GM03348 (cell line): ENCODE measurements around the gene HEXIM1.
A peak's percentile ranks its signal among the peaks of the same experiment; 100 is the strongest.

Experiments used
- DNase-seq: peaks from one replicate; pipeline ENCODE4 v3.0.0; 2012; ENCODE audit warnings: low spot score

The HEXIM1 gene

GRCh38 chr17:45129940-45130680 lies 18.2 kb upstream of the HEXIM1 start:
- no peak for DNase-seq

GRCh38 chr17:45130681-45131615 lies 17.3 kb upstream of the HEXIM1 start:
- DNase-seq: no peak

GRCh38 chr17:45131616-45132319 lies 16.5 kb upstream of the HEXIM1 start:
- DNase-seq: peak; percentile 61

GRCh38 chr17:45132320-45132571 lies 16.0 kb upstream of the HEXIM1 start, which contains the start of gene PLCD3:
TSS of gene PLCD3 (minus strand) at chr17:45132515. CDS start at chr17:45132410, 105 bp downstream.
- no peak for DNase-seq

GRCh38 chr17:45132572-45133463 lies 15.5 kb upstream of the HEXIM1 start:
- DNase-seq: peak; percentile 94

- peak; percentile 98 for DNase-seq
Observed at GRCh38 chr17:45135192-45135977, 12.9 kb upstream of the HEXIM1 start, which contains the start of gene ACBD4. TSS of gene ACBD4 (plus strand) at chr17:45135687. CDS start at chr17:45136145, 458 bp downstream.

- DNase-seq: no peak
Observed at GRCh38 chr17:45135978-45136791, 12.1 kb upstream of the HEXIM1 start.

GRCh38 chr17:45136846-45137560 lies 11.3 kb upstream of the HEXIM1 start:
- no peak for DNase-seq

- DNase-seq: no peak
Observed at GRCh38 chr17:45137561-45138305, 10.5 kb upstream of the HEXIM1 start.

GRCh38 chr17:45138911-45139532 lies 9.3 kb upstream of the HEXIM1 start:
- DNase-seq: no peak

- DNase-seq: no peak
Observed at GRCh38 chr17:45139533-45139920, 8.7 kb upstream of the HEXIM1 start.

- no peak for DNase-seq
Observed at GRCh38 chr17:45143094-45143670, 5.1 kb upstream of the HEXIM1 start.

- peak; percentile 90 for DNase-seq
Observed at GRCh38 chr17:45143767-45144198, 4.5 kb upstream of the HEXIM1 start.

- peak; percentile 73 for DNase-seq
Observed at GRCh38 chr17:45144199-45145034, 3.9 kb upstream of the HEXIM1 start.

- no peak for DNase-seq
Observed at GRCh38 chr17:45145035-45145389, 3.3 kb upstream of the HEXIM1 start.

- no peak for DNase-seq
Observed at GRCh38 chr17:45146166-45146565, 2.1 kb upstream of the HEXIM1 start.

GRCh38 chr17:45146592-45146889 lies 1.7 kb upstream of the HEXIM1 start:
- DNase-seq: no peak
